Adipocyte (in vitro differentiated cells): ENCODE data around the gene FXYD6.

Experiments used
- DNase-seq: peaks from one replicate; pipeline ENCODE4 v3.0.0-alpha.2; 2015; ENCODE audit warnings: low read depth
- H3K27me3 ChIP-seq: replicated peaks from 2 replicates; pipeline ENCODE4 v1.7.0; 2013; ENCODE audit warnings: mild to moderate bottlenecking, low read length, moderate library complexity; ENCODE audit not compliant: control insufficient read depth, insufficient read depth
- H3K36me3 ChIP-seq: 2 replicates; pipeline ENCODE4 v1.7.0; 2013; ENCODE audit warnings: low read length, mild to moderate bottlenecking, moderate library complexity; ENCODE audit not compliant: control insufficient read depth, insufficient read depth, severe bottlenecking
- H3K4me1 ChIP-seq: 2 replicates; pipeline ENCODE4 v1.7.0; 2013; ENCODE audit warnings: mild to moderate bottlenecking, low read length, moderate library complexity; ENCODE audit not compliant: control insufficient read depth, insufficient read depth
- H3K4me3 ChIP-seq: 2 replicates; pipeline ENCODE4 v1.7.0; 2013; ENCODE audit warnings: mild to moderate bottlenecking, low read length, moderate library complexity
- H3K9ac ChIP-seq: 2 replicates; pipeline ENCODE4 v1.7.0; 2013; ENCODE audit warnings: mild to moderate bottlenecking, low read length, moderate library complexity
- H3K9me3 ChIP-seq: 2 replicates; pipeline ENCODE4 v1.7.0; 2013; ENCODE audit warnings: mild to moderate bottlenecking, low read length, moderate library complexity; ENCODE audit not compliant: control insufficient read depth

Gene FXYD6

DNA sequence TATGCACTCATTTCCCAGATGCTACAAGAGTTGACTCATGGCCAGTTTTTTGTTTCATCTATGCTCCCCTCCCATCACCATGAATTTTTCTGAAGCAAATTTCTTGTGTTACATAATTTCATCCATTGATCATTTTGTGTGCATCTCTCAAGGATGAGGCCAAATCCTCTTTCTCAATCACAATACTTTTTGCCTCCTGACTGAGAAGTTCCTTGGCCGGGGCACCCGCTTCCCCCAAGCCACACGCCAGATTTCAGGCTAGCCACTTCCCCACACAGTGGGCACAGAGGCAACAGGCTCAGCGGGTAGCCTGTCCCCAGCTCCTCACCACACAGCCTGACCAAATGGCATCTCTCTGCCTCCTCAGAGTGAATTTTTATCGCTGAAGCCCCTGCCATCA, 69.6 kb downstream of the FXYD6 start:
- H3K4me1 ChIP-seq, result peaks cover 15% of the 10 kb centered on the region
- no peak overlapping the region for H3K4me3 ChIP-seq
- peaks cover 35% of the 10 kb centered on the region for H3K27me3 ChIP-seq
- no peak overlapping the region for H3K9ac ChIP-seq
- H3K36me3 ChIP-seq, result no peaks in the 10 kb centered on the region
- H3K9me3 ChIP-seq, result no peaks in the 10 kb centered on the region
- DNase-seq, result no peak

GRCh38 chr11:117805045-117805444, 71.4 kb downstream of the FXYD6 start:
- H3K9me3 ChIP-seq, result no peaks in the 10 kb centered on the region
- H3K36me3 ChIP-seq, result no peaks in the 10 kb centered on the region
- H3K4me1 ChIP-seq, result peaks cover 15% of the 10 kb centered on the region
- H3K4me3 ChIP-seq, result no peak overlapping the region
- peaks cover 52% of the 10 kb centered on the region for H3K27me3 ChIP-seq
- DNase-seq, result no peak
- H3K9ac ChIP-seq, result no peak overlapping the region

GRCh38 chr11:117803896-117804295, 72.6 kb downstream of the FXYD6 start:
- peaks cover 63% of the 10 kb centered on the region for H3K27me3 ChIP-seq
- H3K9ac ChIP-seq, result no peak overlapping the region
- H3K9me3 ChIP-seq, result no peaks in the 10 kb centered on the region
- no peak for DNase-seq
- no peak overlapping the region for H3K4me3 ChIP-seq
- no peaks in the 10 kb centered on the region for H3K36me3 ChIP-seq
- H3K4me1 ChIP-seq, result peaks cover 5% of the 10 kb centered on the region

DNA sequence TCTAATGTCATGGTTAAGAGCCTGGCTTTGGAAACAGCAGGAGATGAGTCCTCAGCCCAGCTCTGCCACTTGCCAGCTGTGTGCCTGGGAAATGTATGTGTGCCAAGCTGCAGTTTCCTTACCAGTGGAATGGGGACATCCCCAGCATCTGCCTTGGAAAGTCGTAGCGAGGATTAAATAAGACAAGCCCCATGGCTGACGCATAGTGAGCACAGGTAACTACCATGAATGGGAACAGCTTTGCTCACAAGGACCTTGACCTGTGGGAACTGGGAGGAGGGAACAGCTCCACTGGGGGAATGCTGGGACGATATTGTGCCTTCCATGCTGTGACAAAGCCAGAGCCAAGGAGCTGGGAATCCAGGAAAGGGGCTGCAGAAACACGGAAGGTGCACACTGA, 76.8 kb downstream of the FXYD6 start:
- H3K4me3 ChIP-seq, result no peak overlapping the region
- no peak overlapping the region for H3K9ac ChIP-seq
- peaks cover 70% of the 10 kb centered on the region for H3K27me3 ChIP-seq
- H3K9me3 ChIP-seq, result no peaks in the 10 kb centered on the region
- DNase-seq, result no peak
- peaks cover 4% of the 10 kb centered on the region for H3K4me1 ChIP-seq
- no peaks in the 10 kb centered on the region for H3K36me3 ChIP-seq

- Histone ChIP-seq H3K36me3 (no peaks in the 10 kb centered on the region), H3K9me3 (no peaks in the 10 kb centered on the region), H3K4me3 (peak within 1 kb of the TSS; percentile 23), H3K9ac (no peak within 1 kb of the TSS), H3K27me3 (peaks cover 87% of the 10 kb centered on the region), H3K4me1 (peaks cover 4% of the 10 kb centered on the region)
- DNase-seq, result no peak
These were observed 79.5 kb downstream of the FXYD6 start, which contains the start of gene DSCAML1 for GRCh38 chr11:117796872-117797529. TSS of gene DSCAML1 (minus strand) at chr11:117797216. CDS start at chr11:117797079, 137 bp downstream.

GRCh38 chr11:117796456-117796871, 80.0 kb downstream of the FXYD6 start:
- DNase-seq, result no peak
- Histone ChIP-seq H3K27me3 (peaks cover 85% of the 10 kb centered on the region), H3K4me1 (peaks cover 4% of the 10 kb centered on the region), H3K36me3 (no peaks in the 10 kb centered on the region), H3K4me3 (no peak overlapping the region), H3K9me3 (no peaks in the 10 kb centered on the region), H3K9ac (no peak overlapping the region)

DNA sequence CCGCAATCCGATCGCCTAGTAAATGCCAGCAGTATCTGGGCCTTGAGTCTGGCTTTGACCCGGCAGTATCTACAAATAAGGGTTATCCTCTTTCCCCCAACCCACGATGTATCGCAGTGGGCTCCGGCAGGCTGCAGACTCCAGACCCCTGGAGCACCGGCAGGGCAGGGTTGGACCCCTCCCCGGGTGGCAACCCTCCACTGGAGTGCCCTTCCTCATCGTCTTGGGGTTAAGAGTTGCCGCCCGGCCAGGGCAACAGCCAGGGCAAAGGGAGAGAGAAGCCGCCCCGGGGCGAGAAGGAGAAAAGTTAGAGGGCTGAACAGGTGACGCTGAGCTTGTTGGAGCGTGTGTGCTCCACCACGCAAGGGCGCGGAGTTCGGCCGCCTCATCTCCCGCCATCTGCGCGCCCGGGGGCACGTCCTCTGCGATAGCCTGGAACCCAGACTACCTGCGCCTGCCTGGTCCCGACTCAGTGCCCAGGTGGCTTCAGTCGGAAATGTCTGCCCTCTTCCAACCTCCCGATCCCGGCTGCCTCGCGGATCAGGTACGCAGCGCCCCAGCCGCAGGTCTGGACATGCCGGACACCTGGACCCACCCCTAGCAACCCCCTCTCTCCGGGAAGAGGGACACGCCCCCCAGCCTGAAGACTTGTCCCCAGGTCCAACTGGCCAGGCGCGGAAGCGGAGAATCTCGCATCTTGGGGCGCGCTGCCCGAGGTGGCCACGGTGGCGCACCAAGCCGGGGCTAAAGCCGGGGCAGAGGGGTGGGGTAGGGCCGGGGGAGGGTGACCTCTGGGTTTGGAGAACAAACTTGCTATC, 80.6 kb downstream of the FXYD6 start:
- Histone ChIP-seq H3K4me3 (no peak overlapping the region), H3K9ac (no peak overlapping the region), H3K36me3 (no peaks in the 10 kb centered on the region), H3K9me3 (no peaks in the 10 kb centered on the region), H3K4me1 (peaks cover 4% of the 10 kb centered on the region), H3K27me3 (peaks cover 85% of the 10 kb centered on the region)
- no peak for DNase-seq

GRCh38 chr11:117794772-117795629, 81.5 kb downstream of the FXYD6 start:
- Histone ChIP-seq H3K4me3 (no peak overlapping the region), H3K9ac (no peak overlapping the region), H3K36me3 (no peaks in the 10 kb centered on the region), H3K27me3 (peaks cover 86% of the 10 kb centered on the region), H3K9me3 (no peaks in the 10 kb centered on the region), H3K4me1 (peaks cover 4% of the 10 kb centered on the region)
- DNase-seq, result no peak

DNA sequence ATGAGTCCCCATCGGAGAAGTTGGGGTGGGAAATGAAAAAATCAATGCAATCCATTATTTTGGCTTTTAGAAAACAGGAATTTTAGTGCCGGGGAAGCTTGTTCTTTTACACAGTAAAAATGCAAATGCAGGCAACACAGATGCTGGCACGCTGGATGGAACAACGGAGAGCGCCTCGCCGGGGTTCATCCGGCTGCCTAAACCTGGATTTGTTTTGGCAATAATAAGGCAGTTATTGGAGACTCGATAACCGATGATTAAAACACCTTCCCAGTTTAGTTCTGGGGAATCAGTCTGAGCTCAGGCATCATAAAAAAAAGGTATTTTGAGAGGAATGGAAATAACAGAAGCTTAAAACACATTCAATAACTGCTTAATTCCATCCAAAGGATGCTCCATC, 82.3 kb downstream of the FXYD6 start:
- no peak overlapping the region for H3K9ac ChIP-seq
- peaks cover 85% of the 10 kb centered on the region for H3K27me3 ChIP-seq
- H3K4me3 ChIP-seq, result no peak overlapping the region
- DNase-seq, result no peak
- H3K4me1 ChIP-seq, result peaks cover 4% of the 10 kb centered on the region
- H3K9me3 ChIP-seq, result no peaks in the 10 kb centered on the region
- no peaks in the 10 kb centered on the region for H3K36me3 ChIP-seq

GRCh38 chr11:117793583-117793982, 82.9 kb downstream of the FXYD6 start:
- H3K9ac ChIP-seq, result no peak overlapping the region
- H3K4me3 ChIP-seq, result no peak overlapping the region
- DNase-seq, result no peak
- H3K36me3 ChIP-seq, result no peaks in the 10 kb centered on the region
- peaks cover 85% of the 10 kb centered on the region for H3K27me3 ChIP-seq
- no peaks in the 10 kb centered on the region for H3K9me3 ChIP-seq
- H3K4me1 ChIP-seq, result peaks cover 4% of the 10 kb centered on the region

GRCh38 chr11:117792992-117793391, 83.5 kb downstream of the FXYD6 start:
- peaks cover 84% of the 10 kb centered on the region for H3K27me3 ChIP-seq
- H3K36me3 ChIP-seq, result no peaks in the 10 kb centered on the region
- no peaks in the 10 kb centered on the region for H3K9me3 ChIP-seq
- H3K4me1 ChIP-seq, result peaks cover 4% of the 10 kb centered on the region
- H3K9ac ChIP-seq, result no peak overlapping the region
- no peak for DNase-seq
- no peak overlapping the region for H3K4me3 ChIP-seq
